Measurements from ENCODE around the gene ANP32B.
"Not testable (repeated sequence)": the region's sequence is repeated elsewhere in the genome, so short reads cannot be mapped to it uniquely, and the experiment has no call there.

The ANP32B gene

GRCh38 chr9:97962575-97962974 is 20.6 kb upstream of the ANP32B start:
- in situ Hi-C loops (cut with HindIII; ENCODE audit: low sequenced_read_pairs): no loop called here

- in situ Hi-C loops (cut with HindIII; ENCODE audit: low sequenced_read_pairs): no loop called here
These were observed 19.9 kb upstream of the ANP32B start for GRCh38 chr9:97963232-97963631.

GRCh38 chr9:97964901-97965300 is 18.2 kb upstream of the ANP32B start:
- in situ Hi-C loops (cut with HindIII; ENCODE audit: low sequenced_read_pairs): no loop called here

GRCh38 chr9:97966493-97966892 is 16.6 kb upstream of the ANP32B start:
- in situ Hi-C loops (cut with HindIII; ENCODE audit: low sequenced_read_pairs): no loop called here

GRCh38 chr9:97969014-97969413 is 14.1 kb upstream of the ANP32B start:
- in situ Hi-C loops (cut with HindIII; ENCODE audit: low sequenced_read_pairs): no loop called here

GRCh38 chr9:97970165-97970564 is 13.0 kb upstream of the ANP32B start:
- in situ Hi-C loops (cut with HindIII; ENCODE audit: low sequenced_read_pairs): no loop called here

- in situ Hi-C loops (cut with HindIII; ENCODE audit: low sequenced_read_pairs): no loop called here
These were observed 10.4 kb upstream of the ANP32B start for GRCh38 chr9:97972753-97973152.

GRCh38 chr9:97975376-97975775 is 7.8 kb upstream of the ANP32B start:
- in situ Hi-C loops (cut with HindIII; ENCODE audit: low sequenced_read_pairs): no loop called here

GRCh38 chr9:97976633-97977032 is 6.5 kb upstream of the ANP32B start:
- in situ Hi-C loops (cut with HindIII; ENCODE audit: low sequenced_read_pairs): not testable (repeated sequence)

GRCh38 chr9:97978371-97979130 is 4.6 kb upstream of the ANP32B start:
- in situ Hi-C loops (cut with HindIII; ENCODE audit: low sequenced_read_pairs): no loop called here

- in situ Hi-C loops (cut with HindIII; ENCODE audit: low sequenced_read_pairs): no loop called here
These were observed 3.2 kb upstream of the ANP32B start for GRCh38 chr9:97979788-97980478.

- in situ Hi-C loops (cut with HindIII; ENCODE audit: low sequenced_read_pairs): no loop called here
These were observed 2.7 kb upstream of the ANP32B start for GRCh38 chr9:97980479-97980803.

GRCh38 chr9:97980918-97981845 is 2.0 kb upstream of the ANP32B start:
- in situ Hi-C loops (cut with HindIII; ENCODE audit: low sequenced_read_pairs): no loop called here

- in situ Hi-C loops (cut with HindIII; ENCODE audit: low sequenced_read_pairs): no loop called here
These were observed 1.1 kb upstream of the ANP32B start for GRCh38 chr9:97981846-97982682.

GRCh38 chr9:97983589-97984187 is 547 bp downstream of the ANP32B start:
- in situ Hi-C loops (cut with HindIII; ENCODE audit: low sequenced_read_pairs): no loop called here

- in situ Hi-C loops (cut with HindIII; ENCODE audit: low sequenced_read_pairs): no loop called here
These were observed 1.3 kb downstream of the ANP32B start for GRCh38 chr9:97984188-97985057.

GRCh38 chr9:97985058-97985861 is 2.1 kb downstream of the ANP32B start:
- in situ Hi-C loops (cut with HindIII; ENCODE audit: low sequenced_read_pairs): no loop called here

- in situ Hi-C loops (cut with HindIII; ENCODE audit: low sequenced_read_pairs): no loop called here
These were observed 4.3 kb downstream of the ANP32B start for GRCh38 chr9:97987487-97987886.

Measured in DLD1 (cell line).